ENCODE results near the gene TMEM138.

DNA sequence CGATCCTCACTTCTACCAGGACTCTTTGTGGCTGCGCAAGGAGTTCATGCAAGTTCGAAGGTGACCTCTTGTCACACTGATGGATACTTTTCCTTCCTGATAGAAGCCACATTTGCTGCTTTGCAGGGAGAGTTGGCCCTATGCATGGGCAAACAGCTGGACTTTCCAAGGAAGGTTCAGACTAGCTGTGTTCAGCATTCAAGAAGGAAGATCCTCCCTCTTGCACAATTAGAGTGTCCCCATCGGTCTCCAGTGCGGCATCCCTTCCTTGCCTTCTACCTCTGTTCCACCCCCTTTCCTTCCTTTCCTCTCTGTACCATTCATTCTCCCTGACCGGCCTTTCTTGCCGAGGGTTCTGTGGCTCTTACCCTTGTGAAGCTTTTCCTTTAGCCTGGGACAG is 6.5 kb downstream of the TMEM138 start:
- TF ChIP-seq, protein P1, sequence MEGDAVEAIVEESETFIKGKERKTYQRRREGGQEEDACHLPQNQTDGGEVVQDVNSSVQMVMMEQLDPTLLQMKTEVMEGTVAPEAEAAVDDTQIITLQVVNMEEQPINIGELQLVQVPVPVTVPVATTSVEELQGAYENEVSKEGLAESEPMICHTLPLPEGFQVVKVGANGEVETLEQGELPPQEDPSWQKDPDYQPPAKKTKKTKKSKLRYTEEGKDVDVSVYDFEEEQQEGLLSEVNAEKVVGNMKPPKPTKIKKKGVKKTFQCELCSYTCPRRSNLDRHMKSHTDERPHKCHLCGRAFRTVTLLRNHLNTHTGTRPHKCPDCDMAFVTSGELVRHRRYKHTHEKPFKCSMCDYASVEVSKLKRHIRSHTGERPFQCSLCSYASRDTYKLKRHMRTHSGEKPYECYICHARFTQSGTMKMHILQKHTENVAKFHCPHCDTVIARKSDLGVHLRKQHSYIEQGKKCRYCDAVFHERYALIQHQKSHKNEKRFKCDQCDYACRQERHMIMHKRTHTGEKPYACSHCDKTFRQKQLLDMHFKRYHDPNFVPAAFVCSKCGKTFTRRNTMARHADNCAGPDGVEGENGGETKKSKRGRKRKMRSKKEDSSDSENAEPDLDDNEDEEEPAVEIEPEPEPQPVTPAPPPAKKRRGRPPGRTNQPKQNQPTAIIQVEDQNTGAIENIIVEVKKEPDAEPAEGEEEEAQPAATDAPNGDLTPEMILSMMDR (IDR thresholded peaks at IDR 0.05), result no peak
- TF ChIP-seq POLR2A (IDR thresholded peaks at IDR 0.05), result no peak

All from uterus (tissue), 2 donors.